ENCODE data around the gene MAD1L1. TPM values are rescaled to one million over a fixed set of nuclear protein-coding genes. Genes with fewer than 3 reads are reported as not detected.

MAD1L1 gene
- total and polyA plus RNA-seq, 4 donors, result 43.0 to 54.9 (median 49.9) TPM

GRCh38 chr7:2245883-2246675 lies 13.3 kb upstream of the MAD1L1 start:
- DNase-seq, result peak in 2 of 3 donors; percentile 40 to 60
- Histone ChIP-seq H3K4me1 (ENCODE audit: control insufficient read depth in 5 of 5, insufficient read depth in 5 of 5, low read length in 5 of 5) (peaks cover 0 to 18% (median 0%) of the 10 kb centered on the region in 5 donors), H3K4me3 (no peak overlapping the region), H3K9me3 (ENCODE audit: control insufficient read depth in 4 of 4, insufficient read depth in 3 of 4, low read length in 3 of 4) (no peaks in the 10 kb centered on the region), H3K27ac (ENCODE audit: low read depth in 1 of 2, low read length in 1 of 2) (no peak overlapping the region), H3K9ac (ENCODE audit: insufficient read depth in 1 of 2, low read length in 2 of 2) (no peak overlapping the region), H3K27me3 (ENCODE audit: control insufficient read depth in 3 of 3, insufficient read depth in 3 of 3, low read length in 2 of 3) (no peaks in the 10 kb centered on the region), H3K36me3 (ENCODE audit: control insufficient read depth in 4 of 4, insufficient read depth in 4 of 4, low read length in 4 of 4) (peaks cover 0 to 5% (median 0%) of the 10 kb centered on the region in 4 donors)
- no peak for TF ChIP-seq CTCF (IDR thresholded peaks at IDR 0.05; ENCODE audit: control extremely low read depth, extremely low read depth)
- no peak for ATAC-seq (ENCODE audit: insufficient read depth, low FRiP score)
- WGBS, 2 donors, result 22 to 47% methylated on average over 22 of the region's 22 CpGs

- H3K4me3 ChIP-seq, result no peak overlapping the region
- no peak for ATAC-seq (ENCODE audit: insufficient read depth, low FRiP score)
- no peak for TF ChIP-seq CTCF (IDR thresholded peaks at IDR 0.05; ENCODE audit: control extremely low read depth, extremely low read depth)
- H3K4me1 ChIP-seq (ENCODE audit: control insufficient read depth in 5 of 5, insufficient read depth in 5 of 5, low read length in 5 of 5), result peaks cover 0 to 22% (median 3%) of the 10 kb centered on the region in 5 donors
- H3K36me3 ChIP-seq (ENCODE audit: control insufficient read depth in 4 of 4, insufficient read depth in 4 of 4, low read length in 4 of 4), result peaks cover 0 to 5% (median under 1%) of the 10 kb centered on the region in 4 donors
- no peaks in the 10 kb centered on the region for H3K27me3 ChIP-seq (ENCODE audit: control insufficient read depth in 3 of 3, insufficient read depth in 3 of 3, low read length in 2 of 3)
- H3K9ac ChIP-seq (ENCODE audit: insufficient read depth in 1 of 2, low read length in 2 of 2), result no peak overlapping the region
- H3K27ac ChIP-seq (ENCODE audit: low read depth in 1 of 2, low read length in 1 of 2), result no peak overlapping the region
- WGBS, 2 donors, result 72 to 82% methylated on average over 25 of the region's 25 CpGs
- DNase-seq, result no peak
- no peaks in the 10 kb centered on the region for H3K9me3 ChIP-seq (ENCODE audit: control insufficient read depth in 4 of 4, insufficient read depth in 3 of 4, low read length in 3 of 4)
These were observed 11.8 kb upstream of the MAD1L1 start for GRCh38 chr7:2244404-2244995.

DNA sequence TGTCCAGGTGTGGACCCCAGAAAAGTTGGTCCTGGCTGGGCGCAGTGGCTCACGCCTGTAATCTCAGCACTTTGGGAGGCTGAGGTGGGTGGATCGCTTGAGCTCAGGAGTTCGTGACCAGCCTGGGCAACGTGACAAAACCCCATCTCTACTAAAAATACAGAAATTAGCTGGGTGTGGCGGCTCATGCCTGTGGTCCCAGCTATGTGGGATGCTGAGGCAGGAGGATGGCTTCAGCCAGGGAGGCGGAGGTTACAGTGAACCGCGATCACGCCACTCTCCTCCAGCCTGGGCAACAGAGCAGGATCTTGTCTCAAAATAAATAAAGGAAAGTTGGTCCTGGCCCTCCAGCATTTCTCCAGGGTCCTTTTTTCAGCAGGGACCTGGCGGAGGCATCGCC lies 10.7 kb upstream of the MAD1L1 start:
- H3K9ac ChIP-seq (ENCODE audit: insufficient read depth in 1 of 2, low read length in 2 of 2), result no peak overlapping the region

More for the DNA sequence above, 10.7 kb upstream of the MAD1L1 start:
- peaks cover under 1 to 10% (median 7%) of the 10 kb centered on the region in 4 donors for H3K36me3 ChIP-seq (ENCODE audit: control insufficient read depth in 4 of 4, insufficient read depth in 4 of 4, low read length in 4 of 4)
- H3K4me3 ChIP-seq, result no peak overlapping the region
- WGBS, 2 donors, result 91 to 93% methylated on average over 12 of the region's 12 CpGs
- H3K9me3 ChIP-seq (ENCODE audit: control insufficient read depth in 4 of 4, insufficient read depth in 3 of 4, low read length in 3 of 4), result no peaks in the 10 kb centered on the region
- H3K27ac ChIP-seq (ENCODE audit: low read depth in 1 of 2, low read length in 1 of 2), result no peak overlapping the region
- no peaks in the 10 kb centered on the region for H3K27me3 ChIP-seq (ENCODE audit: control insufficient read depth in 3 of 3, insufficient read depth in 3 of 3, low read length in 2 of 3)
- ATAC-seq (ENCODE audit: insufficient read depth, low FRiP score) (no peak), DNase-seq (no peak)
- TF ChIP-seq CTCF (IDR thresholded peaks at IDR 0.05; ENCODE audit: control extremely low read depth, extremely low read depth), result no peak
- peaks cover 0 to 22% (median 3%) of the 10 kb centered on the region in 5 donors for H3K4me1 ChIP-seq (ENCODE audit: control insufficient read depth in 5 of 5, insufficient read depth in 5 of 5, low read length in 5 of 5)
